ENCODE measurements around the gene TMEM101.
"Not testable (repeated sequence)": the region's sequence is repeated elsewhere in the genome, so short reads cannot be mapped to it uniquely, and the experiment has no call there.

TMEM101 gene

DNA sequence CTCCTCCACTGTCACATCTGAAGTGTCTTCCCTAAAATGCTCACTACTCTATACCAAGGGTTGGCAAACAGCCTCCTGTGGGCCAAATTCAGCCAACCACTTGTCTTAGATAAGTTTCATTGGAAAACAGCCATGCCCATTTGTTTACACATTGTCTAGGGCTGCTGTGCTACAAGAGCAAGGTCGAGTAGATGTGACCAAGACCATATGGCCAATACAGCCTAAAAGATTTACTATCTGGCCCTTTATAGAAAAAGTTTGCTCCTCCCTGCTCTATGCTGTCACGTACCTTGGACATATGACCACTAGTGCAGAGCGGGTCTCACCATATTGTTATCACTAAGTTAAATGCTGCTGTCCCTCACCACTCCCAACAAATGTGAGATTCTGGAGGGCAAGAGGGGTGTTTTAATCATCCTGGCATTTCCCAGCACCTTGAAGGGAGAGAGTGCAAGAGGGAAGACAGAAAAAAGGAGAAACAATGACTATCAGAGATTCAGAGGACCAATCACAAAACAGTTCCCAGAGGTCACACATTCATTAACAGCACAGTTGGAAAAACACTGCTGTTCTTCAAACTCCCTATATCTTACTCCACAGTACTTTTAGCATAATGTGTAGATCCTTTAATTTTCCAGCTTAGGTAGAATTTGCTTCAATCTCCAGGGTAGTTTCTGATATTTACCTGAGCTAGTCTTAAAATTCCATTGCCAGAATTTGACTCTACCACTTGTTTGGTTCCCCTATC, 38.5 kb upstream of the TMEM101 start:
- no peak for DNase-seq (ENCODE audit: low spot score)
- TF ChIP-seq, protein P1, sequence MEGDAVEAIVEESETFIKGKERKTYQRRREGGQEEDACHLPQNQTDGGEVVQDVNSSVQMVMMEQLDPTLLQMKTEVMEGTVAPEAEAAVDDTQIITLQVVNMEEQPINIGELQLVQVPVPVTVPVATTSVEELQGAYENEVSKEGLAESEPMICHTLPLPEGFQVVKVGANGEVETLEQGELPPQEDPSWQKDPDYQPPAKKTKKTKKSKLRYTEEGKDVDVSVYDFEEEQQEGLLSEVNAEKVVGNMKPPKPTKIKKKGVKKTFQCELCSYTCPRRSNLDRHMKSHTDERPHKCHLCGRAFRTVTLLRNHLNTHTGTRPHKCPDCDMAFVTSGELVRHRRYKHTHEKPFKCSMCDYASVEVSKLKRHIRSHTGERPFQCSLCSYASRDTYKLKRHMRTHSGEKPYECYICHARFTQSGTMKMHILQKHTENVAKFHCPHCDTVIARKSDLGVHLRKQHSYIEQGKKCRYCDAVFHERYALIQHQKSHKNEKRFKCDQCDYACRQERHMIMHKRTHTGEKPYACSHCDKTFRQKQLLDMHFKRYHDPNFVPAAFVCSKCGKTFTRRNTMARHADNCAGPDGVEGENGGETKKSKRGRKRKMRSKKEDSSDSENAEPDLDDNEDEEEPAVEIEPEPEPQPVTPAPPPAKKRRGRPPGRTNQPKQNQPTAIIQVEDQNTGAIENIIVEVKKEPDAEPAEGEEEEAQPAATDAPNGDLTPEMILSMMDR (IDR thresholded peaks at IDR 0.05; ENCODE audit: extremely low read depth, insufficient read depth, missing control alignments) = no peak
- in situ Hi-C loops (cut with MboI; ENCODE audit: low pct_unique_long_range_greater_than_20kb, low sequenced_read_pairs, unreplicated experiment) = no loop called here

DNA sequence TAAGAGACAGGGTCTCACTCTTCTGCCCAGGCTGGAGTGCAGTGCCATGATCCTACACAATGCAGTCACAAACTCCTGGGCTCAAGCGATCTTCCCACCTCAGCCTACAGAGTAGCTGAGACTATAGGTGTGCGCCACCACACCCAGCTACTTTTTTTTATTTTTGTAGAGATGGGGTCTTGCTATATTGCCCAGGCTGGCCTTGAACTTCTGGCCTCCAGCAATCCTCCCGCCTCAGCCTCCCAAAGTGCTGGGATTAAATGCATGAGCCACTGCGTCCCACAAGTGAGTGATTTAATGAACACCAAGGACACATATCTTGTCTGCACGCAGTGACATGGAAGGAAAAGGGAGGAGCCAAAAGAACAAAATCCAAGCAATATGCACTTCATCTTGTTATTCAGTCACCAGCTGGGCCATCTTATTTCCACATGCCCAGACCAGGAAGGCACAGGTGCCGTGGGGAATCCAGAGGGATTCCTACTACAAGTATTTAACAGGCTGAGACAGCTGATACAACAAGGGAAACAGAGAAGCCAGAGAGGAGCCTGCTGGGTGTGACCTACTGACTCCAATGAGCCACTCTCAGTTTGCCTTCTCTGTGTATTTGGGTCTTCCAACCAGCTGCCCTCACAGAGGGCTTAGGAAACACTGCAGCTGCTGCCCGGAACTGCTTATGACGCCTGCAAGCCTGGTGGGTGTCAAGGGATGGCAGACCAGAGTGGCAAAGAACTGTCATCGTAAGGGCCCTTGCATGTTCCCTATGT, 34.7 kb upstream of the TMEM101 start:
- DNase-seq (ENCODE audit: low spot score) = no peak
- in situ Hi-C loops (cut with MboI; ENCODE audit: low pct_unique_long_range_greater_than_20kb, low sequenced_read_pairs, unreplicated experiment) = no loop called here
- TF ChIP-seq, protein P1 (IDR thresholded peaks at IDR 0.05; ENCODE audit: extremely low read depth, insufficient read depth, missing control alignments) = no peak

DNA sequence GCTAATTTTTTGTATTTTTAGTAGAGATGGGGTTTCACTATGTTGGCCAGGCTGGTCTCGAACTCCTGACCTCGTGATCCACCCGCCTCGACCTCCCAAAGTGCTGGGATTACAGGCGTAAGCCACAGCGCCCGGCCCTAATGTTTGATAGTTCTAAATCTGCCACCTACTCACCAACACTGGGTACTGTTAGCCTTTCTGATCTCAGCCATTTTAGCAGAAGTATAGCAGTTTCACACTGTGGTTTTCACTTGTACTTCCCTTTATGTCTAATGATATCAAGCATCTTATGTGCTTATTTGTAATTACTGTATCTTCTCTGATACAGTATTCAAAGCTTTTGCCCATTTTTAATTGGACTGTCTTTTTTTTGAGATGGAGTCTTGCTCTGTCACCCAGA, 32.1 kb upstream of the TMEM101 start:
- in situ Hi-C loops (cut with MboI; ENCODE audit: low pct_unique_long_range_greater_than_20kb, low sequenced_read_pairs, unreplicated experiment); DNase-seq (ENCODE audit: low spot score): not testable (repeated sequence)

DNA sequence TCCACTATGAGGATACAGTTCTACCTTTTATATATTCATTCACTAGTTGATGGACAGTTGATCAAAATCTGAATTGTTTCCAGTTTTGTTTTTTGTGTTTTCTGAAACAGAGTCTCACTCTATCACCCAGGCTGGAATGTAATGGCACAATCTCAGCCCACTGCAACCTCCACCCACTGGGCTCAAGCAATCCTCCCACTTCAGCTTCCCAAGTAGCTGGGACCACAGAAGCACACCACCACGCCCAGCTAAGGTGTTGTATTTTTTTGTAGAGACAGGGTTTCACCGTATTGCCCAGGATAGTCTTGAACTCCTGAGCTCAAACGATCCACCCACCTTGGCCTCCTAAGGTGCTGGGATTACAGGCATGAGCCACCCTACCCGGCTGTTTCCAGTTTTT, 30.7 kb upstream of the TMEM101 start:
- no peak for DNase-seq (ENCODE audit: low spot score)
- TF ChIP-seq, protein P1 (IDR thresholded peaks at IDR 0.05; ENCODE audit: extremely low read depth, insufficient read depth, missing control alignments) = no peak
- in situ Hi-C loops (cut with MboI; ENCODE audit: low pct_unique_long_range_greater_than_20kb, low sequenced_read_pairs, unreplicated experiment) = no loop called here

DNA sequence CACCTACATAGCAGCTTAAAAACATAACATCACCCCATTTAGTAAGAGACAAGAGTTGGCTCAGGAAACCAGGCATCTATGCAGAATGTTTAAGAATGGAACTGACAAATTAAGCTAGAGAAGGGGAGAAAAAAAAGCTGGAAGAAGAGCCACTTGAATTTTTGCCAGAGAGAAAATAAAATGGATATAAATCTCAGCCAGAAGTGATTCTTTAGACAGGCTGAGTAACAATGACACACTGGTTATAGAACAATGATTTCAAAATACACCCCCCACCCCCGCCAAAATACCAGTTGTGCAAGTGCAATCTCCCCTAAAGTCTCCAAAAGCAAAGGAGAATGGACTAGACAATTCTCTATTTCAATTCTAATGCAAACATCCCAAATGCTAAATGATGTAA, 29.3 kb upstream of the TMEM101 start:
- no peak for DNase-seq (ENCODE audit: low spot score)
- TF ChIP-seq, protein P1 (IDR thresholded peaks at IDR 0.05; ENCODE audit: extremely low read depth, insufficient read depth, missing control alignments) = no peak
- in situ Hi-C loops (cut with MboI; ENCODE audit: low pct_unique_long_range_greater_than_20kb, low sequenced_read_pairs, unreplicated experiment) = no loop called here

DNA sequence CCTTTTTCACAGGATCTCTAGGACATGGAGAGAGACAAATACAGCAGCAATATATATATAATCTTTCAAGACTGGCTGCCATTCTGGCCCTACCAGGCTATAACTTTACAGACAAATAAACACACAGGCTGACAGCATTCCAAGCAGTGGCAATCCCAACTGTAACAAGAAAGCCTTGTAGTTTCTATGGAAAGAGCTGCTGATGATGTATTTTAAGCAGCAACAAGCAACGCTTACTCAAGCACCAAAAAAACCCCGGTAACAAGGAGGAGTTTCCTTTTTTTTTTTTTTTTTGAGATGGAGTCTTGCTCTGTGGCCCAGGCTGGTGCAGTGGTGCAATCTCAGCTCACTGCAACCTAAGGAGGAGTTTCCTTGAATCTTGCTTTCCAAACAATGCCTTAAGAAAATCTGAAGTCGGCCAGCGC, 28.5 kb upstream of the TMEM101 start:
- TF ChIP-seq, protein P1 (IDR thresholded peaks at IDR 0.05; ENCODE audit: extremely low read depth, insufficient read depth, missing control alignments) = no peak
- in situ Hi-C loops (cut with MboI; ENCODE audit: low pct_unique_long_range_greater_than_20kb, low sequenced_read_pairs, unreplicated experiment) = no loop called here
- DNase-seq (ENCODE audit: low spot score) = no peak

All from GM13977 (cell line).